Measurements from ENCODE around the gene TRIM25.
"Not testable (repeated sequence)": the region's sequence is repeated elsewhere in the genome, so short reads cannot be mapped to it uniquely, and the experiment has no call there.

Gene TRIM25, protein sequence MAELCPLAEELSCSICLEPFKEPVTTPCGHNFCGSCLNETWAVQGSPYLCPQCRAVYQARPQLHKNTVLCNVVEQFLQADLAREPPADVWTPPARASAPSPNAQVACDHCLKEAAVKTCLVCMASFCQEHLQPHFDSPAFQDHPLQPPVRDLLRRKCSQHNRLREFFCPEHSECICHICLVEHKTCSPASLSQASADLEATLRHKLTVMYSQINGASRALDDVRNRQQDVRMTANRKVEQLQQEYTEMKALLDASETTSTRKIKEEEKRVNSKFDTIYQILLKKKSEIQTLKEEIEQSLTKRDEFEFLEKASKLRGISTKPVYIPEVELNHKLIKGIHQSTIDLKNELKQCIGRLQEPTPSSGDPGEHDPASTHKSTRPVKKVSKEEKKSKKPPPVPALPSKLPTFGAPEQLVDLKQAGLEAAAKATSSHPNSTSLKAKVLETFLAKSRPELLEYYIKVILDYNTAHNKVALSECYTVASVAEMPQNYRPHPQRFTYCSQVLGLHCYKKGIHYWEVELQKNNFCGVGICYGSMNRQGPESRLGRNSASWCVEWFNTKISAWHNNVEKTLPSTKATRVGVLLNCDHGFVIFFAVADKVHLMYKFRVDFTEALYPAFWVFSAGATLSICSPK

GRCh38 chr17:56913867-56914580 lies at the start of gene TRIM25:
Gene TRIM25, minus strand, starts transcription at chr17:56914049. Its CDS starts 61 bp downstream, at chr17:56913988.
- DNase-seq (ENCODE audit: low spot score), result peak; percentile 97

DNA sequence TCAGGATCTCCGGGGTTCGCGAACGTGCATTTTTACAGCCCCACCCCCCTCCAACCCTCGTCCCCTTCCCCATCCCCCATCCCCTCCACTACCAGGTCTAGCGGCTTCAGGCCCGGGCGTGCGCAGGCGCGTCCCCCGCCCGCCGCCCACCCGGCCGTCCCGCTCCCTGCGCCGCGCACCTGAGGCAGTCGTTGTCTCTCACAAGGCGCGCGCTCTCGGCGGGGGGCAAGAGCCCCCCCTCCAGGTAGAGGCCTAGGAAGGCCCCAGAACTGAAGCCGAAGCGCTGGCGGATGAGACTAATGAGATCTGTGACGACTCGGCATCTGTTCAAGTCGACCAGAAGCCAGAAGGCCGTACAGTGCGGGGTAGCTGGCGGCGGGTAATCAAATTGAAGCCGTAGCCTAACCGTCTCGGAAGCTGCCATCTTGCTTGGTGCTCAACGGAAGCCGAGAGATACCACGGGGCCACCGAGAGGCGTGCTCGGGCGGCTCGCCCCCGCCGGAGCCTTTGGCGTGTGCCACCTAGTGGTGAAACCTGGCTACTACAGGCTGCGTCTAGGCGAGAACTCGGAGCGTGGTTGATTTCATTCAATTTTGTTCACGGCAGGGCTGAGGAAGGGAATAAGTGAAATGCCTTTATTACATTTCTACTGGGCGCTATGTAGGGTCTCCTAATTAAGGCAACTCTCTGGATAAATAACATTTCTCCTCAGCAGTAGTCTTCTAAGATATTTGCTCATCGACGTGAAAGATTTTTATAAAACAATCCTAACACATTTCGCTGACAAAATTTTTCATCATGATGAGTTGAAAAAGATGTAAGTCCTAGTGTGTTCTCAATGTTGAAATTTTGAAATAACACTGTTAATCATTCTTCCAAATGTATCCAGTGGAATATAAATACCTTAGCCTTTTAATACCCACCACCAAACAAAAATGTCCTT lies 47.0 kb upstream of the TRIM25 start, which contains the start of gene COIL:
COIL (minus strand) TSS at position 455 of the 943 bp plus-strand sequence; CDS start at position 424, 31 bp downstream.
- peak; percentile 95 for DNase-seq (ENCODE audit: low spot score)

- DNase-seq (ENCODE audit: low spot score), result no peak
These were observed 43.1 kb upstream of the TRIM25 start for GRCh38 chr17:56956992-56957391.

GRCh38 chr17:56949595-56949994 lies 35.7 kb upstream of the TRIM25 start:
- no peak for DNase-seq (ENCODE audit: low spot score)

DNA sequence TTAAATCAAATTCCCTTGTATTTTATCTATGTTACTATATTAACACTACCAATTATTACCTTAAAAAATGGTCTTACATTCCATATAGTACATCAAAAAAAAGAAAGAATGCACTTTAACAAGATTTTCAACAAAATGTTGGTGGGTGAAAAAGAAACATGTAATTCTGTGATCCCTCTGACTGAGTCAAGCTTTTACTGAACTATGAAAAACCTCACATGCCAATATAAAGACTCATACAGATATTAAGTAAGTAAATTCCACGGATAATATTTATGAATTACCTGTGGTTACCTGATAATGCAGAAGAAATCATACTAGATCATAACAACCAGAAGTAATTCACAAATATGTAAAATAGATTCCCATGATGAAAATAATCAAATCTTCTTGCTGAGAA lies 34.6 kb upstream of the TRIM25 start:
- DNase-seq (ENCODE audit: low spot score), result no peak

GRCh38 chr17:56947741-56948140 lies 33.9 kb upstream of the TRIM25 start:
- DNase-seq (ENCODE audit: low spot score), result no peak

DNA sequence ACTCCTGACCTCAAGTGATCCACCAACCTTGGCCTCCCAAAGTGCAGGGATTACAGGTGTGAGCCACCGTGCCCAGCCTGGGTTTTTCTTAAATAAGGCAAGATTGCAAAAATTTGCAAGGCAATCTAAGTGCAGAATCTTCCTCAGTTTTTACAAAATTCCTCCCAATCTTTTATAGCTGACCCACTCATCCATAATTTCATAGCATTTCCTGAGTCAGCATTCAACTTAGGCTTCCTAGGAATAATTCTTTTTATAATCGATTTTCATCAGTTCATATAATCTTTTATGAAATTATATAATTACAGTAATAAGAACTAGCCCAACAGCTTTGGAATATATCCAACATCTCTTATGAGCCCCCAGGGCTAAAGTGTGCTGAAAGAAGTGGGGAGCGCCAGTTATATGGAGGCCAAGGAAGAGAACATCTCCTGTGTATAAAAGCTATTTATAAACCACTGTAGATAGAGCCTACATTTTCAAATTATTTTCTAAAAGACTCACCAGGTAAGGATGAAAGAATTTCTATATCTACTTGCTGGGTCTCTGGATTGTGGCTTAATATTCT lies 32.2 kb upstream of the TRIM25 start:
- no peak for DNase-seq (ENCODE audit: low spot score)

GRCh38 chr17:56943505-56944125 lies 29.8 kb upstream of the TRIM25 start:
- no peak for DNase-seq (ENCODE audit: low spot score)

- peak; percentile 64 for DNase-seq (ENCODE audit: low spot score)
These were observed 26.1 kb upstream of the TRIM25 start for GRCh38 chr17:56939869-56940484.

GRCh38 chr17:56938206-56938605 lies 24.4 kb upstream of the TRIM25 start:
- DNase-seq (ENCODE audit: low spot score), result not testable (repeated sequence)

- DNase-seq (ENCODE audit: low spot score), result no peak
These were observed 23.8 kb upstream of the TRIM25 start for GRCh38 chr17:56937687-56938086.

GRCh38 chr17:56936697-56937322 lies 23.0 kb upstream of the TRIM25 start:
- no peak for DNase-seq (ENCODE audit: low spot score)

DNA sequence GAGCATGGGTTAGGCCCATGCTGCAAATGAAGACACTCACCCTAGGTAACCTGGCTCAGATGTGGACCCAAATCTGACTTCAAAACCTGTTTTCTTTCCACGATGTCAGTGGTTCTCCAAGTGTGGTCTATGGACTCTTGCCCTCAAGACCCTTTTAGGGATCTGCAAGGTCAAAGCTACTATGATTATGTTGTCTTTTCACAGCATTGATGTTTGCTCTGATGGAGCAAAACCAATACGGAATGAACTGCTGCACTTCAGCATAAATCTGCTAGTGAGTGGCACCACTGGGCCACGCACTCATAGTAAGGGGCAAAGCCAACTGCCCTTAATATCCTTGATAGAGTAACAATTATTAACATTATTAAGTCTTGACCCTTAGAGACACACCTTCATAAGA lies 21.6 kb upstream of the TRIM25 start:
- DNase-seq (ENCODE audit: low spot score), result no peak

DNA sequence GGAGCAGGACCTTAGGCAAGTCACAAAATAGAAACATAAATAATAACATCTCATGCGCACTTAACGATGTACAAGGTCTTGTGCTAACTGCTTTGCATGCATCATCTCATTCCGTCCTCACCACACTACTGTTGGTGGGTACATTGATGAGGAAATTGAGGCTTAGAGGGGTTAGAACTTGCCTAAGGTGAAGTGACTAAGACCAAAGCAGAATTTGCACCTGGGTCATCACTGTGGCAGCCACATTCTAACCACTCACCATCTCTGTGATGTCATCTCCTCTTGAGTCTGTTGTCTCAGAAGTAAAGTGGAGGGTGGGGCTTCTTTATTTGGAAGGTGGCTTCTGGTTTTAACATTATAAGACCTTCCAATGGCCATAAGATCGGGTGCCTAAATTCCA lies 20.4 kb upstream of the TRIM25 start:
- no peak for DNase-seq (ENCODE audit: low spot score)

DNA sequence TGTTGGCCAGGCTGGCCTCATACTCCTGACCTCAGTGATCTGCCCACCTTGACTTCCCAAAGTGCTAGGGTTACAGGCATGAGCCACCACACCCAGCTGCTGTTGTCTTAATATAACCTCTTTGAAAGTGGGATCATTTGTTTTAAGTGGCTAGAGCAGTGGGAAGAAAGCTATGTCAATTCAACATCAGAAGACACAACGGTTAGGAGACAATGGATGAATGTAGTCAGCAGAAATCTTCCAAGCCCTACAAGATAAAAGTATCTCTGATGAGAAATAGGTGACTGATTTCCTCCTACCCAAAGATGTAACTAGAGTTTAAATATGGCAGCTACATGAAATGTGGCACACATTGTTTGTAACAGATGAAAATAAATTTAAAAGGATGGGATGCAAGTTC lies 20.0 kb upstream of the TRIM25 start:
- DNase-seq (ENCODE audit: low spot score), result no peak

DNA sequence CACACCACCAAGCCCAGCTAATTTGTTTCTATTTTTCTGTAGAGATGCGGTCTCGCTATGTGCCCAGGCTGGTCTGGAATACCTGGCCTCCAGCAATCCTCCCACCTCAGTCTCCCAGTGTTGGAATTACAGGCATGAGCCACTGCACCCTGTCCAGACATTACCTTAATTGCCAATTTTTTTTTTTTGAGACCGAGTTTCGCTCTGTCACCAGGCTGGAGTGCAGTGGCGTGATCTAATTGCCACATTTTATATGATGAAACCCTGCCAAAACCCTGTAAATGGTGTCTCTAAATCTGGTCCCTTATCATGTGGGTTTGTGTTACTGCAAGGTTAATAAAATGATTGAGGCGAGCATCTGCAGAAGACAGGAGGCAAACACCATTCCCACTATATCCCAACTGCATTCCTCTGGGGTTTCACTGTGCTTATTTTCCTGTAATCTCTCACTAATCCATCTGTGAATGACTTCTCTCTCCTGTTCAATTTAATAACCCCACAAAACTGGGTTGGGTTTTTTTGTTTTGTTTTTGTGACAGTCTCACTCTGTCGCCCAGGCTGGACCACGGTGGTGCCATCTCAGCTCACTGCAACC lies 19.4 kb upstream of the TRIM25 start:
- DNase-seq (ENCODE audit: low spot score), result no peak

DNA sequence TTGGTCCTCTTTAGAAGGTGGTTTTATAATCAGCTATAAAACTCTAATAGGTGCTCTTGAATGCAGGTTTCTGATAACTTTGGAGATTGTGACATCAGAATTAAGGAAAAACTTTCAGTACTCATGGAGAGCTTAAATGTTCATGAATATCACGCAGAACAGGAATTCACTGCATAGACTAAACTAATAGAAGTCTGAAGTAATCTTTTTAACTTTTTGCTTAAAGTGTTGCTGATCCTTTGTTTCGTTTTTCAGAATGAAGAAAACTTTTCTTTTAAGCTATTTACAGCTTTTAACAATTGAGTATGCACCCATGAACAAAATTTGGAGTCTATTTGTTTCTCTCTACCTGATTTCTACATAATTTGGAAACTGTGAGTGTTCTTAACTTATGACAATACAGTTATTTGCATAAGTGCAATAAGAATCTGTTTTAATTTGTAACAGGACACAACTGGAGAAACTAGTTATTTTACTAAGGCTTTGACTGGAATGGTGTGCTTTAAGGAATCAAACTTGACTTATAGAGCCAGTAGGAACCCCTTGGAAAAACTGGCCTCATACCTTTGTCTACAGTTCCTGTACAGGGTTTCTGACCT lies 17.0 kb upstream of the TRIM25 start:
- DNase-seq (ENCODE audit: low spot score), result no peak

GRCh38 chr17:56929362-56929969 lies 15.6 kb upstream of the TRIM25 start:
- DNase-seq (ENCODE audit: low spot score), result no peak

DNA sequence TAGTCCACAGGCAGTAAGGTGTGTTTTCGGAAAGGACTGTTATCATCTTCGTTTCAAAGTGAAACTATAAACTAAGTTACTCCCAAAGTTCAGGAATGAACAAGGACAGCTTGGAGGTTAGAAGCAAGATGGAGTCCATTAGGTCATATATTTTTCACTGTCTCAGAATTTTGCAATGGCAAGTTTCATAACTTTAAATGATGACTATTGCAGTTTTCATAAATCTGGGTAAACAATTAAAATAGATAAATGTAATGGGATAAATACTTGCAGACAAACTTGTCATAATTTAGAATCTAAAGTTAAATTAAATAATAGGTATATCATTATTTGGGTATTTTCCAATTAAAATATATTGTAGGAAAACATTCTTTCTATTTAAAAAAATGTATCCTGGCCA lies 14.7 kb upstream of the TRIM25 start:
- DNase-seq (ENCODE audit: low spot score), result no peak
